HG02943 (cell line): Measurements from ENCODE around the gene PMS1.
"Not testable (repeated sequence)": the region's sequence is repeated elsewhere in the genome, so short reads cannot be mapped to it uniquely, and the experiment has no call there.

Source experiments
- ATAC-seq: cut with Tn5 transposase; IDR thresholded peaks from one replicate; pipeline ENCODE4 v1.9.1; 2021; ENCODE audit warnings: mild to moderate bottlenecking, low read depth, moderate library complexity; ENCODE audit not compliant: unreplicated experiment

The PMS1 gene

DNA sequence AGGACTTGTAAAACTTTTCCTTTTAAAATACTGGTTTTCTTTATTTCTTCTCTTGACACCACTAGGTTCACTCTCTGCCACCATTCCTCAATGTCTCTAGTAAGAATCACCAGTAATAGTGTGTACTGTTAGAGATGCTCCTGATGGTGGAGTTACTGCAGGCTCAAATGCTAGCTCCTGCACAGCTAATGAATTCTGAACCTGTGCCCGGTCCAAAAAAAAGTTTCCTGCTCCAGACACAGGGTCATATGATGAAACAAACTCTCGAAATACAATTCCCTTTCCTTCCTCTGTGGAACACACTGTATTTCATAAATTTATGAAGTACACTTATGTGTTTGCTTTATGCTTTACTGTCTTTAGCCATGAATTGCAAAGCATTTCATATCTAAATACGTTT lies 19.2 kb downstream of the PMS1 start:
- ATAC-seq, result no peak

DNA sequence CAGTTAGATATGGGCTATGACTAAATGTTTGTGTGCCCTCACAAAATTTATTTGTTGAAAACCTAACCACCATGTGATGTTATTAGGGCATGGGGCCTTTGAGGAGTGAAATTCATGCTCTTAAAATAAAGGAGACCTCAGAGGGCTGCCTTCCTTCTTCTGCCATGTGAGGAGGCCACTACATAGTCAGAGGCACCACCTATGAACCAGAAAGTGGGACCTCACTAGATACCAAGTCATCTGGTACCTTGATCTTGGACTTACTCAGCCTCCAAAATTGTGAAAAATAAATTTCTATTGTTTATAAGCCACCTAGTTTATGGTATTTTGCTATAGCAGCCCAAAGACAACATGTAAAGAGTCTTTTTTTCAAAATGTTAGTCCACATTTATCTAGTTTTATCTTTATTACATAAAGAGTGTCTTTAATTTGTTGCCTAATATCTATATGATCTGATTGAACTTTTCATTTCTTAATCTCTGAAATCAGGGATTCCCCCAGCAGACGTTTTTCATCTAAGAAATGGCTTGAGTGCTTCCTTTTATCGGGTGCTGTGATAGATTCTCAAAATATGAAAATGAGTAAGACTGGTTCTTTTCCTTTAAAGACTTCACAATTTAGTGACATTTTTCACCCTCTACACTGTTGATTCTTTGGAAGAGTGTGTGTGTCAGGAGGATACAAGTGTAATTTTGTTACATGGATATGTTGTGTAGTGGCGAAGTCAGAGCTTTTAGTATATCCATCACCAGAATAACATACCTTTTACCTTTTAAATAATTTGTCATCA lies 34.2 kb downstream of the PMS1 start:
- no peak for ATAC-seq

DNA sequence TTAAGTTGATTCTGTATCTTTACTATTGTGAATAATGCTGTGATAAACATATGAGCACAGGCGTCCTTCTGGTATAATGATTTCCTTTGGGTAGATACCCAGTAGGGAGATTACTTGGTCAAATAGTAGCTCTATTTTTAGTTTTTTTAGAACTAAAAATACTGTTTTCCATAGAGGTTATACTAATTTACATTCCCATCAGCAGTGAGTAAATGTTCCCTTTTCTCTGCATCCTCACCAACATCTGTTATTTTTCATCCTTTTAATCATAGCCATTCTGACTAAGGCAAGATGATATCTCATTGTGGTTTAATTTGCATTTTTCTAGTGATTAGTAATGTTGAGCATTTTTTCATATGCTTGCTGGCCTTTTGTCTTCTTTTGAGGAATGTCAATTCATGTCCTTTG lies 35.1 kb downstream of the PMS1 start:
- no peak for ATAC-seq

DNA sequence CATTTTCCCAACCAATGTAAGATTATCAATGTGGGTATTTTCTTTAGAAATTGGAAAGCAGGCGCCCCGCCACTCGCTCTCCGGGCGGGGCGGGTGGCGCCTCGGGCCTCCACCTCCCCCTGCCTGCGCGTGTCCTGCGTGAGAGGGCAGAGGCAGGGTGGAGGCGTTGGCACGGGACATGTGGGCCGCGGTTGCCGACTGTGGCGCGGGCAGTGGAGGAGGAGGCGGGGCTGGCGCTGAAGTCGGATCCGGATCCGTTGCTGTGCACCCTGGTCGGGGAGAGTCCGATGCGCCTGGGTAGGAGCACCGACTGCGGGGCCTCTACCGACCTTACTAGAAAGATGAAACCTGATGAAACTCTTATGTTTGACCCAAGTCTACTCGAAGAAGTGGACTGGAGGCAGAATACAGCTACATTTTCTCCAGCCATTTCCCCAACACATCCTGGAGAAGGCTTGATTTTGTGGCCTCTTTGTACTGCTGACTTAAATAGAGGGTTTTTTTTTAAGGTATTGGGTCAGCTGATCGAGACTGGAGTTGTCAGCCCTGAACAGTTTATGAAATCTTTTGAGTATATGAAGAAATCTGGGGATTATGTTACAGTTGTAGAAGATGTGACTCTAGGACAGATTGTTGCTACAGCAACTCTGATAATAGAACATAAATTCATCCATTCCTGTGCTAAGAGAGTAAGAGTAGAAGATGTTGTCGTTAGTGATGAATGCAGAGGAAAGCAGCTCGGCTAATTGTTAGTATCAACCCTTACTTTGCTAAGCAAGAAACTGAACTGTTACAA lies 37.9 kb downstream of the PMS1 start:
- ATAC-seq, result no peak

DNA sequence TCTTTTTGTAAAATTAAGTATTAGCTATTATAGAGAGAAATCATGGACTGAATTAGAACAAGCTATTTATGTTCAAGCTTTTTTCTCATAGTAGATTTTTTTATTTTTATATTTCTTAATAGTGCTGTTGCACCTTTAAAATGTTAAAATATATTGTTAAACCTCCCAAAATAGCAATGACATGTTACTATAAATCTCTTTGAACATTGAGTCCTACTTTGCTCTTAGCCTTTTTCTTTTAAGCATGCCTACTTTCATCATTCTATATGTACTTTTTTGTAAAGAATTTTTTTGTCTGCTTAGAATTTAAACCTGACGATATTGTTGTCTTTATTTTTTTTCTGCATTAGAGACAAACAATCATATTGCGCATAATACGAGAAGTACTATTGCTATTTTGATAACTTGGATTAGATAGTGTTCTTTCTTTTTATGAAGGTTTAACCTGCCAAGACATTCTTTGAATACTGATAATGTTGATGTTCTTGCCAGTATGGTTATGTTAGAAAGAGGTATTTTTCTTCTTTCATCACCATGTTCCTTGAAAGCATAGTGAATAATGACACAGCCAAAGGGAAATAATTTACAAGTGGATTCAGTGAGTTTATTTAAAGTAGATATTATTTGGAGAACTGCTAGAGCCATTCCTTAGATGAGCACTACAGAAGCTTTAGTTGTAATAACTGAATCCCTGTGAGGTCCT lies 40.6 kb downstream of the PMS1 start:
- ATAC-seq, result no peak

DNA sequence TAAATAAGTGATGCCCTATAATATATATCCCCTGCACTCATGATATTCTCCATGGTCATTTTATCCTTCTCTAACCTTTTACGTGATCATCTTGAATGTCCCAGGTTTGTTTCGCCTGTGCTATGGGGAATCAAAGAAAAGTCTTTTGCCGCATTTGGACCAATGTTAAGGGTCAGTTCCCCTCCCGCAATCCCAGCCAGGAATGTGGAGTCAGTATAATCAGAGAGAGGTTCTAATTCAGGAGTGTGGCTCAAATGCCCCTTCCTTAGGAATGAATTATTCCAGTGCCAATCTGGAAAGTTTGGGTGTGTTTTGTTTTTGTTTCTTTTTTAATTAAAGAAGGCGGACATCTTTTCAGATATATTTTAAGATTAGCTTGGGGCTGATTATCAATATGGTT lies 41.8 kb downstream of the PMS1 start:
- ATAC-seq, result no peak

DNA sequence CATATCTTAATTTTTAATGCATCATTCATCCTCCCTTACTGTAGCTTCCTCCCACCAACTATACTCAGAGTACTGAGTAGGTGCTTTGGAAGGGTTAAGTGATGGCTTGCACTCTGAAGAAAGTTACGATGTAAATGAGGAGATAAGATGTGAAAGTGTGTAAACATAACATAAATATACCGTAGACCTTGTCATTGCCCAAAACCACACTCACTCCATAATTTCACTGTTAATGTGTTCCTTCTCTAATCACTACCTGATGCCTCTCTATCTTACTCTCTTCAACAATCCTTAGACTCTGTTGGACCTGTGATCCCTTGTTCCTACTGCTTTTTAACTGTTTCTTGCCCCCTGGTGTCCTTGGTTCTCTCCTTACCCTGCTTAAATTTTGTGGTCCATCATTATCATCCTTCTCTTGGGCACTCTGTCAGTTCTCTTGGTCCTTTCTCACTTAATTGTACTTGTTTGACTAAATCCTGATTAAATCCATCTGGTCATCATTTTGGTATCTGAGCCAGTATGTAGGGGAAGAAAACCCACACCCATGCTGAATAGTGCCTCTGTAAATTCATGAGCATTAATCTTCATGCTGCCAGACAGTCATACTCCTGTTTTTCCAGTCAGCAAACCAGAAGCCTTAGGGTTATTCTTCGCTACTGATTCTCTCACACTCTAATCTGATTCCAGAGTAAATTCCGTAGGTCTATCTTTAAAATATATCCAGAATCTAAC lies 45.0 kb downstream of the PMS1 start:
- no peak for ATAC-seq

DNA sequence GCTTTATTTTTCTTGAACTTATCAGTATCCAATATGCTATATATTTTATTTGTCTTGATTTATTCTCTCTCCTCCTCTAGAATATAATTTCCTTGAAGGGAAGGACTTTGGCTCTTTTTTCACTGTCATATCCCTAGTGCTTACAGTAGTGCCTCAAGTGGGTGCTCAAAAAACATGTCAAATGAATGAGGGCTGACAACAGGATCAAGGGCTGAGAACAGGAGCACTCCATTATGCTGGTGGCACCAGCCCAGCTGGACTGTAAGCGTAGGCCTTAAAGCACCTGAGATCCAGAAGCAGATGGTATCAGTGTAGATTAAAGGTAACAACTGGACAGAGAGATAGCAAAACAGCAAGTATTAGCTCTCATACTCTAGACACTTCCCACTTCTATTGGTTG lies 46.3 kb downstream of the PMS1 start:
- ATAC-seq, result no peak

DNA sequence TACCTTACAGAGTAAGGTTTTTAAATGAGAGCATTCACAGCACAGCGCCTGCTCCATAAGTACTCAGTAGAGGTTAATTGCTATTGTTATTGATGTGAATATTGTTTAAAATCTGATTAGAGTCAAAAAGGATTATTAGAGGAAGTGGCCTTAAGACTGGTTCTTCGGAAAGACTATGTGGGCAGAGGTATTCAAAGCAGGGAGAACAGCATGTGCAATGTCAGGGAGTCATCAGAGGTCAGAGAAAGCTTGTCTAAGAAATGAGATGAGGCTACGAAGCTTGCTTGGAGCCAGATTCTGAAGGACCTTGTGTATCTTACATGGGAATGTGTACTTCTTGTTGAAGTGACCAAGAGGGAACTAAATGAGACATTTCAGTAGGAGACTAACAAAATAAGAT lies 49.8 kb downstream of the PMS1 start:
- ATAC-seq, result no peak

DNA sequence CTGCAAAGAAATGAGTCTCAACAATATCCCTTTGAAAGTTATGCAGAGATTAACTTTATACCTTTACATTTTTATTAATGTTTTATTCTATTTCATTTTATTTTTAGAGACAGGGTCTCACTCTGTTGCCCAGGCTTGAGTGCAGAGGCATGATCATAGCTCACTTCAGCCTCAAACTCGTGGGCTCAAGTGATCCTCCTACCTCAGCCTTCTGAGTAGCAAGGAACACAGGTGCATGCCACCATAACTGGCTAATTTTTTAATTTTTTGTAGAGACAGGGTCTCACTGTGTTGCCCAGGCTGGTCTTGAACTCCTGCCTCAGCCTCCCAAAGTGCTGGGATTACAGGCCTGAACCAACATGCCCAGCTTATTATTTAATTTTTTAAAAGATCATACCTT lies 50.4 kb downstream of the PMS1 start:
- not testable (repeated sequence) for ATAC-seq

DNA sequence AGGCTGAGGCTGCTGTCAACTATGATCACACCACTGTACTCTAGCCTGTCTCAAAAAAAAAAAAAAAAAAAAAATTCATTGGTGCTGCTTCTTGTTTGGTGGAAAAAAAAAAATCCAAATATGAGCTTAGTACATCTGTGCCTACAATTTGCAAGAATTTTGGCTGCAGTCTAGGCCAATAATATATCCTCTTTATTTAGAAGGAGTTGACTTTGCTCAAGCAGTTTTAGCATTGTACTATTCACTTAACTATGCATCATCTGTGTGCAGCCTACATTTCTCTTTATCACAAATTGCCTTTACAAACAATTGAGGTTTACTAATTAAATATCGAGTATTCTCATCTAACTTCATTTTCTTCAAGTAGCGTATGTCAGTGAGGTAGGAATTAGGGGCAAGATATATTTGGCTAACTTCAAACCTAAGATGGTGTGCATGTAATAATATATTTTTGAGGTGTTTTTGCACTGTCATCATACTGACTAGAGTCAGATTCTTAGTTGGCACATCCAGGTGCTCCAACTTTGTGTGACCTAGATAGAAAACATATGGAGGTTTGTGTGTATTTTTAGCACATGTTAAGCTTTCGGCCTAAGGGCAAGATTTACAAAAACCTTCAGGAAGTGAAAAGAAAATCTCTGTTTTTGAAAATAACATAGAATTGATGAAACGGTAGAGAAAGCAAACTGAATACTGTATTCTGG lies 51.8 kb downstream of the PMS1 start:
- ATAC-seq, result no peak

DNA sequence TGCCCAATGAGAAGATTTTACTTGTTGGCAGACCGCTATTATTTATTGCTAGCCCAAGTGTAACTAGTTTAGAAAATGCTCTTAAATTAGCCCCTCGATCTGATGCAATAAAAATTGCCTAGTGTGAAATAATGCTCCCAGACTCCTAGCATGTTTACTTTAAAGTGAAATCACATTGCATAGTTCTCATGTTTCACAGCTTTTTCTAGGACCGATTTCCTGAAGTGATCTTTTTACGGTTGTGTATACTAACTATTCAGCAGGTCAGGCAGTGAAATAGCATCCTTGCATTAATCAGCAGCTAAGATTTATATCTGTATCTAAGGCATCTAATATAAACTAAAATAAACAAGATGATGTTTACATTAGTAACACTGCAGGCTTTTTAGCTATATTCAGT lies 52.4 kb downstream of the PMS1 start:
- no peak for ATAC-seq

DNA sequence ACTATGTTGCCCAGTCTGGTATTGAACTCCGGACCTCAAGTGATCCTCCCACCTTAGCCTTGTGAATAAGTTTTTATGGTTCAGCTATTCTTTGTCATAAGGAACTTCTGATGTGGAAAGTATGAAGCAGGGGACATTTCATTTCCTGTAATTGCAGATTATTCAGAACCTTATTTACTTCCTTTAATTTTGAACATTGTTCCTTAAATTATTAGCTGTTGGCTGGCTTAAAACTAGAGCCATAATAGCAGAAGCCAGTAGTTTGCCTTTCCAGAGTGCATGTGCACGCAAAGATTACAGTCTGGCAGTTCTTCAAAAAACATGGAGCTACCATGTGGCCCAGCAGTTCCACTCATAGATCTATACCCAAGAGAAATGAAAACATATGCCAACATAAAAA lies 53.1 kb downstream of the PMS1 start:
- no peak for ATAC-seq

DNA sequence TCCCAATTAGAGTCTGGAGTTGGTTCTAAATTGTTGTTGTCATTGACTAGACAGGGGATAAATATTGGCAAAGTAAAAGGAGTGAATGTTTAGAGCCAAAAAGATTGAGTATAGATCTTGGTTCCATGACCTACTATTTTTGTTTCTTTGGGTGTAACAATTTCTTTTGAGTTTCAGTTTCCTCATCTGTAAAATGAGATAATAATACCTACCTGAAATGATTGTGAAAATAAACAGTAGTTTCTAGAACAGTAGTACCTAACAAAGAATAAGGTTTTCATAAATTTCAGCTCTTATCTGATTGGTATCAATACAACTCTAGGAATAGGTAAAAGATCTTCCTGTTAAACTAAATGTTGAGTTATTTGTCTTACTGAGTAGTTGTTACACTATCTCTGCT lies 56.8 kb downstream of the PMS1 start:
- no peak for ATAC-seq

DNA sequence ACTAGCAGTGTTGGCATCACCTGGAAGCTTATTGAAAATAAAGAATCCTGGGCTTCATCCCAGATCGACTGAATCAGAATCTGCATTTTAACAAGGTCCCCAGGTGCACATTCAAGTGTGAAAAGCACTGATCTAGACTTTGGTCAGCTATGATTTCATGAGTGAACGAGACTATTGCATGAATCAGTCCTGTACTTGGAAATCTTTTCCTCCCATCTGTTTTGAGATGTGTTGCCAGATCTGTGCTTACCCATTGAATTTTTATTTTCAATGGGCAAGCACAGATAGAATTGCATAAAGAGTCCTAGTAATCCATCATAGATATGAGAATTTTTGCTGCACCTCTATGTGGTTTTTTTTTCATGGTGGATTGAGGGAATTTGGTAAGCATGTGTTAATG lies 64.0 kb downstream of the PMS1 start:
- no peak for ATAC-seq

DNA sequence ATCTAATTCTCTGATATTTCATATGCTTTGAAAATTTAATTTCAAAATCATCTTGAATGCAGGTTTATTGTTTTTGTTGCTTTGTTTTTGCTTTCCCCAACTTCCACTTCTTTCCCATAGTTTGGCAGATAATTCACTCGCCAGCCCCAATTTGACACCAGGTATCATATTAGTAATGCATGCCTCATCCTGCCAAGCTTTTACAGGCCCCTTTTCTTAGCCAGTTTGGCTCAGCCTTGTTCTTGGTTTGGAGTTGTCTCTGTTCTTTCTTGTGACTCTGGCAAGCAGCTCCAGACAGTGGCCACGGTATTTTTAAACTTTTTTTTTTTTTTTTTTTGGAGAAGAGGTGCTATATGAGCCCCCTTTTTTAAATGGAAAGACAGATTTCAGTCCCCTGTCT lies 65.3 kb downstream of the PMS1 start:
- no peak for ATAC-seq

DNA sequence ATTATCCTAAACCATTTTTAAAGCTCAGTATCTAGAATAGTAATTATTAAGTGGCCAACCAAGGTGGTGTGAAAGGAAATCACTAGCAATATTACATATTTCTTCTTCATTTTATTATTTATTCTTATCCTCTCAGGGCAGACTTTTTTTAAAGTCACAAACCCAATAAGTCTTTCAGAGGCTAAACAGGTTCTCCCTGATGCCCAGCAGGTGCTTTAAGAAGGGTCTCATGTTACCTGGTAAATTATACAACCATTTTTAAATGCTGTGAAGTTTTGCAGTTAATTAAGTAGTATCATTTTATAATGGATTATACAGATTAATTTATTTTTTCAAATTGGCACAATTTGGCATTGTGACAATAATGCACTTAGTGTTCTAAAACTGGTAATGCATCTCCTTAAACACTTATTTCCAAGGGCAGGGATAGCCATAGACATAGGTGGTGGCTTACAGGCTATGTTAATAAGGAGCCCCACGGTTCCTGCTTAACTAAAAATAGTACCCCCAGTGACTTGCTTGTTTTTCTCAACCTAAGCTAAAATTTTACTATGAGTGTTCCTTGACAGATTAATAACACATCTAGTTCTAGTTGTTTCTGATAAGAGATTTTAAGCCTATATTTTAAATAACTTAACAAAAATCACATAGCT lies 67.0 kb downstream of the PMS1 start:
- ATAC-seq, result no peak

DNA sequence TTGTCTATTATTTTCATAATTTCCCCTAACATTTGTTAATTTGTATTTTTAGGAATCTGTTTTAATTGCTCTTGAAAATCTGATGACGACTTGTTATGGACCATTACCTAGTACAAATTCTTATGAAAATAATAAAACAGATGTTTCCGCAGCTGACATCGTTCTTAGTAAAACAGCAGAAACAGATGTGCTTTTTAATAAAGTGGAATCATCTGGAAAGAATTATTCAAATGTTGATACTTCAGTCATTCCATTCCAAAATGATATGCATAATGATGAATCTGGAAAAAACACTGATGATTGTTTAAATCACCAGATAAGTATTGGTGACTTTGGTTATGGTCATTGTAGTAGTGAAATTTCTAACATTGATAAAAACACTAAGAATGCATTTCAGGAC lies 69.9 kb downstream of the PMS1 start:
- no peak for ATAC-seq

DNA sequence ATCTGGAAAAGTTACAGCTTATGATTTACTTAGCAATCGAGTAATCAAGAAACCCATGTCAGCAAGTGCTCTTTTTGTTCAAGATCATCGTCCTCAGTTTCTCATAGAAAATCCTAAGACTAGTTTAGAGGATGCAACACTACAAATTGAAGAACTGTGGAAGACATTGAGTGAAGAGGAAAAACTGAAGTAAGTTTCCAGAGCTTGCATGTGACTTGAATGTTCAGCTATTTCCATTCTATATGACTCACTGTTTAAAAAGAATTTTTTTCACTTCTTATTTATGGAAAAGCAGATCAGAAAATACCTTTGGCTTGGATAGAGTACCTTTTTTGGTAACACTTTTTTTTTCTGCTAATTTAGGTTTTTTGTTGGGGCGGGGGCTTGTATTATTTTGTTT lies 70.7 kb downstream of the PMS1 start:
- ATAC-seq, result no peak

DNA sequence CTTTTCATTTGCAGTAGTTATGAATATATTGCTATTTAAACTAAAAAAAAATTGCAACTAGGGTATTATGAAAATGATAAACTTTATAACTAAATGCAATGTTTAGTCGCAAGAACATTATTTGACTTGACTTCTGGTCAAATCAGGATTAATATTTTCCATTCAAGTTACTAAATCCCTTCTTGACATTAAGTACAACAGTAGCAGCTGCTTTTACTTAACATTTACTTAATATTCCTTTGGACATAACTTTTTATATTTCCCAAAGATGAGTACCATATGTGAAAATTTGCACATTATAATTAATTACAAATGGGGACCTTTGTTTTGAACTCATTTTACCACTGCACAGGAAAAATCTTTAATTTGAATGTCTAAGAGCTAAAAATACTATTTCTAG lies 74.0 kb downstream of the PMS1 start:
- ATAC-seq, result no peak
